Heart left ventricle (tissue), 11 donors: Measurements from ENCODE around the gene KRT33A. TPM values are rescaled to one million over a fixed set of nuclear protein-coding genes. Genes with fewer than 3 reads are reported as not detected.

Experiments used
- polyA plus RNA-seq, 2 donors: library from polyadenylated mRNA; stranded (reverse); fragments of 200-250 nt; gene quantifications; one replicate each; pipeline ENCODE4 v1.2.3, GENCODE V29; 2013
- total RNA-seq, 9 donors: library from RNA; depleted of rRNA in 2 of 9; stranded (reverse); fragments of >200 nt in 2 of 9; fragmentation: NEBNext Ultra II Directional in 3 of 9; extraction: Animal tissue kit (Norgen Biotek cat#: 25700) in 3 of 9; gene quantifications; one replicate each; pipeline versions ENCODE4 v1.1.0 to v1.2.4, GENCODE V29; 2016 to 2023
- donor health status: ischemic (EF 13 %, LVEDD 7.1; RV severe dilation, severe dysfunction).
- donor health status: healthy with polysubstance abuse.
- donor health status: DM: no; HTN: yes; CAD: no.
- donor health status: DM: no; HTN: no; CAD: no.
- donor health status: ischemic (EF 25% LVEDD 5.7; RV mildly dilated, moderate dysfunction).
- donor health status: healthy.
- donor health status: DM: yes; HTN: yes; CAD: no.
- donor health status: PGD.
- donor health status: nonischemic (EF 23%, LVEDD 6.1; RV moderate dilation, normal function).

Gene KRT33A
- total and polyA plus RNA-seq, 11 donors, result not detected

Other genes starting within 250 kb of the KRT33A start
Only the 30 nearest of the 34 such genes appear.
- gene KRTAP4-12, start 226.6 kb downstream of the KRT33A start, total RNA-seq, result not detected
- gene KRTAP4-12, start 226.6 kb downstream of the KRT33A start, polyA plus RNA-seq, result not detected
- gene KRTAP4-6, start 210.3 kb downstream of the KRT33A start, total RNA-seq, result not detected
- not detected for gene KRTAP4-6, start 210.3 kb downstream of the KRT33A start, polyA plus RNA-seq
- not detected for gene KRTAP4-5, start 201.0 kb downstream of the KRT33A start, total RNA-seq
- gene KRTAP4-5, start 201.0 kb downstream of the KRT33A start, polyA plus RNA-seq, result not detected
- gene KRTAP4-4, start 190.1 kb downstream of the KRT33A start, total RNA-seq, result not detected
- not detected for gene KRTAP4-4, start 190.1 kb downstream of the KRT33A start, polyA plus RNA-seq
- gene KRTAP4-3, start 182.6 kb downstream of the KRT33A start, total RNA-seq, result not detected
- gene KRTAP4-3, start 182.6 kb downstream of the KRT33A start, polyA plus RNA-seq, result not detected
- not detected for gene KRTAP4-2, start 172.6 kb downstream of the KRT33A start, total RNA-seq
- gene KRTAP4-2, start 172.6 kb downstream of the KRT33A start, polyA plus RNA-seq, result not detected
- not detected for gene KRTAP4-1, start 165.9 kb downstream of the KRT33A start, total RNA-seq
- not detected for gene KRTAP4-1, start 165.9 kb downstream of the KRT33A start, polyA plus RNA-seq
- gene KRTAP9-1, start 160.9 kb downstream of the KRT33A start, total RNA-seq, result not detected
- gene KRTAP9-1, start 160.9 kb downstream of the KRT33A start, polyA plus RNA-seq, result not detected
- gene KRTAP9-2, start 124.2 kb downstream of the KRT33A start, total RNA-seq, result not detected
- gene KRTAP9-2, start 124.2 kb downstream of the KRT33A start, polyA plus RNA-seq, result not detected
- gene KRTAP9-3, start 118.4 kb downstream of the KRT33A start, total RNA-seq, result not detected
- gene KRTAP9-3, start 118.4 kb downstream of the KRT33A start, polyA plus RNA-seq, result not detected
- gene KRTAP9-8, start 112.8 kb downstream of the KRT33A start, total RNA-seq, result not detected
- not detected for gene KRTAP9-8, start 112.8 kb downstream of the KRT33A start, polyA plus RNA-seq
- not detected for gene KRTAP9-4, start 101.1 kb downstream of the KRT33A start, total RNA-seq
- not detected for gene KRTAP9-4, start 101.1 kb downstream of the KRT33A start, polyA plus RNA-seq
- gene KRTAP9-9, start 95.4 kb downstream of the KRT33A start, total RNA-seq, result not detected
- not detected for gene KRTAP9-9, start 95.4 kb downstream of the KRT33A start, polyA plus RNA-seq
- gene KRTAP9-6, start 85.5 kb downstream of the KRT33A start, total RNA-seq, result not detected
- not detected for gene KRTAP9-6, start 85.5 kb downstream of the KRT33A start, polyA plus RNA-seq
- not detected for gene KRTAP9-7, start 75.1 kb downstream of the KRT33A start, total RNA-seq
- not detected for gene KRTAP9-7, start 75.1 kb downstream of the KRT33A start, polyA plus RNA-seq
- not detected for gene KRTAP29-1, start 48.0 kb downstream of the KRT33A start, total RNA-seq
- gene KRTAP29-1, start 48.0 kb downstream of the KRT33A start, polyA plus RNA-seq, result not detected
- gene KRTAP16-1, start 41.5 kb downstream of the KRT33A start, total RNA-seq, result not detected
- gene KRTAP16-1, start 41.5 kb downstream of the KRT33A start, polyA plus RNA-seq, result not detected
- gene KRTAP17-1, start 35.1 kb downstream of the KRT33A start, total RNA-seq, result not detected
- not detected for gene KRTAP17-1, start 35.1 kb downstream of the KRT33A start, polyA plus RNA-seq
- gene KRT33B, start 19.0 kb upstream of the KRT33A start, total RNA-seq, result not detected
- not detected for gene KRT33B, start 19.0 kb upstream of the KRT33A start, polyA plus RNA-seq
- not detected for gene KRT34, start 31.5 kb upstream of the KRT33A start, total RNA-seq
- not detected for gene KRT34, start 31.5 kb upstream of the KRT33A start, polyA plus RNA-seq
- gene KRT31, start 46.8 kb upstream of the KRT33A start, total RNA-seq, result not detected
- gene KRT31, start 46.8 kb upstream of the KRT33A start, polyA plus RNA-seq, result not detected
- not detected for gene KRT37, start 73.8 kb upstream of the KRT33A start, total RNA-seq
- gene KRT37, start 73.8 kb upstream of the KRT33A start, polyA plus RNA-seq, result not detected
- not detected for gene KRT38, start 90.2 kb upstream of the KRT33A start, total RNA-seq
- gene KRT38, start 90.2 kb upstream of the KRT33A start, polyA plus RNA-seq, result not detected
- under 1 TPM in 3 of 9 donors, not detected in 6; 0.16 to 0.27 (median 0.16) TPM for gene KRT32, start 116.6 kb upstream of the KRT33A start, total RNA-seq
- under 1 TPM in 1 of 2 donors, not detected in 1; 0.26 TPM for gene KRT32, start 116.6 kb upstream of the KRT33A start, polyA plus RNA-seq
- not detected for gene KRT35, start 130.3 kb upstream of the KRT33A start, total RNA-seq
- gene KRT35, start 130.3 kb upstream of the KRT33A start, polyA plus RNA-seq, result not detected
- gene KRT36, start 139.1 kb upstream of the KRT33A start, total RNA-seq, result not detected
- not detected for gene KRT36, start 139.1 kb upstream of the KRT33A start, polyA plus RNA-seq
- gene KRT13, start 154.8 kb upstream of the KRT33A start, total RNA-seq, result under 1 TPM in 1 of 9 donors, not detected in 8; 0.31 TPM
- 1 to 10 TPM in 1 of 2 donors, not detected in 1; 4.1 TPM for gene KRT13, start 154.8 kb upstream of the KRT33A start, polyA plus RNA-seq
- under 1 TPM in 1 of 9 donors, not detected in 8; 0.36 TPM for gene KRT15, start 168.1 kb upstream of the KRT33A start, total RNA-seq
- gene KRT15, start 168.1 kb upstream of the KRT33A start, polyA plus RNA-seq, result under 1 TPM in 1 of 2 donors, not detected in 1; 0.14 TPM
- gene KRT19, start 177.5 kb upstream of the KRT33A start, total RNA-seq, result 100 to 1,000 TPM in 1 of 9 donors, under 1 TPM in 8; 0.40 to 163 (median 0.75) TPM
- 1 to 10 TPM; 1.6 to 2.1 TPM for gene KRT19, start 177.5 kb upstream of the KRT33A start, polyA plus RNA-seq
- gene KRT9, start 221.2 kb upstream of the KRT33A start, total RNA-seq, result not detected
- gene KRT9, start 221.2 kb upstream of the KRT33A start, polyA plus RNA-seq, result not detected